GM19238 (cell line): ENCODE results near the gene APEH.

Experiments
- DNase-seq: peaks from one replicate; pipeline ENCODE4 v3.0.0; 2011; ENCODE audit warnings: low spot score; ENCODE audit not compliant: insufficient read length

The APEH gene

GRCh38 chr3:49725906-49726681, 51.9 kb downstream of the APEH start:
- DNase-seq, result no peak

GRCh38 chr3:49727154-49727923, 53.2 kb downstream of the APEH start:
- no peak for DNase-seq

DNA sequence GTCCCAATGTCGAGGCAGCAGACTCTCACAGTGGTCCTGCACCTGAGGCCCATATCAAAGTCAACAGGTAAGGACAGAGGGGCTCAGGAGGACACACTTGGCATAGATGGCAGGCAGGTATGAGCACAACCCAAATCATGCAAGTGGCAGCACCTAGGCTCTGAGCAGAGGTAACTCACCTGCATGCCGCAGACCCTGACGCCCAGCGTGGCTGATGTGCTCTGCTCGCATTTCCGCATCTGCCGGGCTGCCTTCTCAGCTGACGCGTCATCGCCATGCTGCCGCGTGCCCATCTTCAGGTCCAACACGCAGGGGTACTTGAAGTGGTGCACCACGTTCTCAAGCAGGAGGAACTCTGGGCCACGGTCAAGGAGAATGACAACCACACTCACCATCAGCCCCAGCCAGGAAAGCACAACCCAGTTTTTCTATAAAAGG, 53.8 kb downstream of the APEH start:
- DNase-seq, result no peak

DNA sequence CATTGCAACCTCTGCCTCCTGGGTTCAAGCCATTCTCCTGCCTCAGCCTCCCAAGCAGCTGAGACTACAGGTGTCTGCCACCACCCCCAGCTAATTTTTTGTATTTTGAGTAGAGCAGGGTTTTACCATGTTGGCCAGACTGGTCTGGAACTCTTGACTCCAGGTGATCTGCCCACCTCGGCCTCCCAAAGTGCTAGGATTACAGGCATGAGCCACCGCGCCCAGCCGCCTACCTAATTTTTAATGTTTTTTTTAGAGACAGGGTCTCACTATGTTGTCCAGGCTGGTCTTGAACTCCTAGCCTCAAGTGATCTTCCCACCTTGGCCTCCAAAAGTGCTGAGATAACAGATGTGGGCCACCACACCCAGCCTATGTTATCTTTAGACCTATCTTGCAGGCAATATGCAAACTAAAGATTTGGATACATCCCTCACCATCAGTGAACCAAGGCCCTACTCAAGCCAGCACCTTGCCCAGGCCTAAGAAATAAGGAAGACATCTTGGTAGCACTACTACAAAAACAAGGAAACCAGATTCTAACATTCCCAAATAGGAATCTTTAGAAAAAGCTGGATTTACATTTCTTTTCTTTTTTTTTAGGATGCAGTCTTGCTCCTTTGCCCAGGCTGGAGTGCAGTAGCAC, 55.9 kb downstream of the APEH start:
- no peak for DNase-seq

- no peak for DNase-seq
Measured at GRCh38 chr3:49732597-49732996, 58.4 kb downstream of the APEH start.

- no peak for DNase-seq
Measured at GRCh38 chr3:49733551-49733950, 59.4 kb downstream of the APEH start.
